Measurements from ENCODE around the gene ATP1A4.
A peak's percentile ranks its signal among the peaks of the same experiment; 100 is the strongest.

Gene ATP1A4

GRCh38 chr1:160178731-160179130 is 27.3 kb downstream of the ATP1A4 start:
- DNase-seq, result no peak

- no peak for DNase-seq
These were observed 27.9 kb downstream of the ATP1A4 start for GRCh38 chr1:160179336-160179735.

GRCh38 chr1:160186246-160186645 is 34.8 kb downstream of the ATP1A4 start:
- DNase-seq, result no peak

GRCh38 chr1:160186729-160187128 is 35.3 kb downstream of the ATP1A4 start:
- DNase-seq, result no peak

GRCh38 chr1:160187407-160187806 is 36.0 kb downstream of the ATP1A4 start:
- DNase-seq, result no peak

GRCh38 chr1:160188341-160188740 is 36.9 kb downstream of the ATP1A4 start:
- DNase-seq, result no peak

GRCh38 chr1:160189649-160190625 is 38.5 kb downstream of the ATP1A4 start, which contains the start of gene CASQ1:
CASQ1 (plus strand) TSS chr1:160190575; CDS start chr1:160190752, 177 bp downstream.
- no peak for DNase-seq

GRCh38 chr1:160191756-160192155 is 40.4 kb downstream of the ATP1A4 start:
- no peak for DNase-seq

GRCh38 chr1:160192234-160192633 is 40.8 kb downstream of the ATP1A4 start:
- no peak for DNase-seq

GRCh38 chr1:160193091-160193819 is 41.9 kb downstream of the ATP1A4 start:
- peak; percentile 94 for DNase-seq

GRCh38 chr1:160193832-160194736 is 42.7 kb downstream of the ATP1A4 start:
- DNase-seq, result no peak

- DNase-seq, result no peak
These were observed 43.3 kb downstream of the ATP1A4 start for GRCh38 chr1:160194737-160195059.

- no peak for DNase-seq
These were observed 44.7 kb downstream of the ATP1A4 start for GRCh38 chr1:160196143-160196542.

GRCh38 chr1:160197231-160197630 is 45.8 kb downstream of the ATP1A4 start:
- no peak for DNase-seq

GRCh38 chr1:160200786-160201185 is 49.4 kb downstream of the ATP1A4 start:
- DNase-seq, result no peak

- peak; percentile 29 for DNase-seq
These were observed 53.3 kb downstream of the ATP1A4 start for GRCh38 chr1:160204526-160205241.

- DNase-seq, result peak; percentile 80
These were observed 54.0 kb downstream of the ATP1A4 start, which contains the start of gene PEA15 for GRCh38 chr1:160205242-160206035. PEA15 (plus strand) TSS chr1:160205384; CDS start chr1:160211545, 6,161 bp downstream.

- DNase-seq, result peak; percentile 67
These were observed 54.6 kb downstream of the ATP1A4 start for GRCh38 chr1:160206036-160206389.

- DNase-seq, result no peak
These were observed 55.2 kb downstream of the ATP1A4 start for GRCh38 chr1:160206421-160207117.

GRCh38 chr1:160207118-160207650 is 55.8 kb downstream of the ATP1A4 start:
- DNase-seq, result no peak

All from stimulated activated CD8-positive, alpha-beta memory T cell treated with anti-CD3 and anti-CD28 coated beads, Interleukin-4, amount 100 ng/mL, for 48 hours (primary cell).